Astrocyte of the spinal cord (primary cell): Measurements from ENCODE around the gene AGT.

ENCODE experiments used
- DNase-seq: peaks from one replicate; pipeline ENCODE4 v3.0.0; 2011; ENCODE audit warnings: low read depth, low spot score
- H3K4me3 ChIP-seq: 2 replicates; pipeline ENCODE4 v1.5.1; 2011; ENCODE audit warnings: low read depth, mild to moderate bottlenecking, low read length, moderate library complexity
- CTCF ChIP-seq: IDR thresholded peaks from 2 replicates; pipeline ENCODE4 v1.5.1; 2012; ENCODE audit warnings: low read depth, mild to moderate bottlenecking, low read length, inconsistent platforms
- in situ Hi-C: cut with HindIII; loops from 2 replicates; pipeline ENCODE4 v1.10.0; 2017; ENCODE audit warnings: low sequenced_read_pairs

Gene AGT

DNA sequence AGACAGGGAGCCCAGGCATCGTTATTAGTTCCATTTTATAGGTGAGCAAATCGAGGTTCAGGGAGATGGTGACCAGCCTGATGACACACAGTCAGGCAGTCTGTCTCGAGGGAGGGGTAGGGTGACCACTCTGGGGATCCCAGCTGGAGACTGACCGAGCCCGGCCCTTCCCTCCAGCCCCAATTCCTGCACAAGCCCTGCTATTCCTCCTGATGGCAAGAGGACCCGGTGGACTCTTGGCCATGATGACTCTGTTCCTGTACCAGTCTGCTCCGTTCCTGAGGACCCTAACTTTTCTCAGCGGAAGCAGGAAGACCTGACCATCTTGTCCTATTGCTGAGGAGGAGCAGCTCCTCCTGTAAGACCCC is 391 bp downstream of the AGT start:
- H3K4me3 ChIP-seq: no peak overlapping the region
- no peak for TF ChIP-seq CTCF
- in situ Hi-C loops: no loop called here
- no peak for DNase-seq

GRCh38 chr1:230713138-230713537 is 784 bp downstream of the AGT start:
- in situ Hi-C loops: no loop called here
- no peak for TF ChIP-seq CTCF
- no peak overlapping the region for H3K4me3 ChIP-seq
- DNase-seq: no peak

DNA sequence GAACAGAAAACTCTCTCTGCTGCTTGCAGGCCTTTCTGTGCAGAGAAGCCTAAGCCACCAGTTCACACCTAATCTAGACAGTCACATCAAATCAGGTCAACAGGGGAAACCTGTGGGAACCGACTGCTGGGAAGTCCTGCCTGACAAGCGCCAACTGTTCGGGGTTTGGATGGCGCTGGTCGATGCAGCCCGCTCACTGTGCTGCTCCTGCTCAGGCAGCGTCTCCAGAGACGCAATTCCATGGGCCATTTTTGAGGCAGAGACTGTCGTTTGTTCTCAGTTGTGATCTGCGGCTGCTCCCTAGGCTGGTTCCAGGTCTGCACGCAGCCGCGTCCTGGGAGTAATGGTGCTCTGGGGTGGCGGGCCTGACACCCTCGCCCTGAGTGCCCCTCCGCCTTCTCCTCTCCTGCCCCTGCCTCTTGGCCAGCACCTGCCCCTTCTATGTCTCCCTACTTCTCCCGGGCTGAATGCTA is 1.4 kb downstream of the AGT start:
- no peak overlapping the region for H3K4me3 ChIP-seq
- DNase-seq: no peak
- no peak for TF ChIP-seq CTCF
- in situ Hi-C loops: no loop called here

DNA sequence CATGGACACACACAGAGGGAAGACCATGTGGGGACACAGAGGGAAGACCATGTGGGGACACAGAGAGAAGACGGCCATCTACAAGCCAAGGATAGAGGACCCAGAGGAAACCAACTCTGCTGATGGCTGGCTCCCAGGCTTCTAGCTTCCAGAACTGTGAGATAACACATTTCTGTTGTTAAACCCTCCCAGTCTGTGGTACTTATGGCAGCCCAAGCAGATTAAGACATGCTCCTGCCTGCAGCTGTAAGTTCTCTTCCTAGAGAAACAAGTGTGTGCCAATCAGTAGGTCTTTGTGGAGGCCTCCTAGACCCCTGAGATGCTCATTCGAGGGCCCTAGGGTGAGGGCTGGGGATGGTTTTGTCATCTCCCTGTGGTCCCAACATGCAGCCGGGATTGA is 2.7 kb downstream of the AGT start:
- DNase-seq: no peak
- H3K4me3 ChIP-seq: no peak overlapping the region
- no peak for TF ChIP-seq CTCF
- in situ Hi-C loops: no loop called here

DNA sequence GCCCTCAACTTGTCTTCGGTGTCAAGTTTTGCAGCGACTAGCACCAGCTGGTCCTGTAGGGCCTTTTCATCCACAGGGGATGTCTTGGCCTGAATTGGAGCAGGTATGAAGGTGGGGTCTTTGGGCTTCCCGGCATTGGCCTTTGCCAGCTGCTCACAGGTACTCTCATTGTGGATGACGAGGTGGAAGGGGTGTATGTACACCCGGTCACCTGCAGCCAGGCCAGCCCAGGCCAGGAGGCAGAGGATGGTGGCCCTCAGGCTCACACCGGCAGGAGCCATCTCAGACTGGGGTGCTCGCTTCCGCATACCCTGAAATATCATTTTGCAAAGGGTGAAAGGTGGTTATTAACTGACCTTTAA is 3.4 kb downstream of the AGT start:
- in situ Hi-C loops: no loop called here
- no peak for DNase-seq

GRCh38 chr1:230709619-230710542 is 4.0 kb downstream of the AGT start:
- no peak for DNase-seq
- in situ Hi-C loops: no loop called here
- no peak overlapping the region for H3K4me3 ChIP-seq
- TF ChIP-seq CTCF: no peak

More for the DNA sequence above, 3.4 kb downstream of the AGT start:
- H3K4me3 ChIP-seq: no peak overlapping the region
- no peak for TF ChIP-seq CTCF
